GM20000 (cell line): ENCODE measurements around the gene MYO5B.

Source experiments
- DNase-seq: peaks from one replicate; pipeline ENCODE4 v3.0.0; 2012; ENCODE audit warnings: low spot score
- TF ChIP-seq, protein P1 (sequence below): IDR thresholded peaks from 2 replicates; pipeline ENCODE4 v1.5.1; 2012; ENCODE audit warnings: mild to moderate bottlenecking, control low read depth; ENCODE audit errors: extremely low read depth, missing control alignments

MYO5B gene

DNA sequence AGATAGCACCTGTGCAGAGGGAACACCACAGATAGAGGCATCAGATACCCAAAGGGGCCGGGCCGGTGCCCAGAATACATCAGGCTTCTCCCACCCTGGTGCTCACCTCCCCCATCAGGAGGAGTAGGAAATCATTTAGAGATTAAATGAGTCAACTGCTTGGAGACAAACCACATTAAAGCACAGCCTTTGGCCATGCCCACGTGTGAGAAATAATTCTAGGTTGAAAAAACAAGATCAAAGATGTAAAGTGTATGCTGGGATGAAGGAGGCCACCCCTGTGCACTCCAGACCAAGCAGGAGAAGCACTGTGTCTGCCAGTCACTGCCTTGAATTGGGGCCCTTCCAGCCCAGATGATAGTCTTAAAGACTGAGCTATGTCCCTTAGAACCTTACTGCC lies 228.9 kb downstream of the MYO5B start:
- DNase-seq, result no peak
- TF ChIP-seq, protein P1, sequence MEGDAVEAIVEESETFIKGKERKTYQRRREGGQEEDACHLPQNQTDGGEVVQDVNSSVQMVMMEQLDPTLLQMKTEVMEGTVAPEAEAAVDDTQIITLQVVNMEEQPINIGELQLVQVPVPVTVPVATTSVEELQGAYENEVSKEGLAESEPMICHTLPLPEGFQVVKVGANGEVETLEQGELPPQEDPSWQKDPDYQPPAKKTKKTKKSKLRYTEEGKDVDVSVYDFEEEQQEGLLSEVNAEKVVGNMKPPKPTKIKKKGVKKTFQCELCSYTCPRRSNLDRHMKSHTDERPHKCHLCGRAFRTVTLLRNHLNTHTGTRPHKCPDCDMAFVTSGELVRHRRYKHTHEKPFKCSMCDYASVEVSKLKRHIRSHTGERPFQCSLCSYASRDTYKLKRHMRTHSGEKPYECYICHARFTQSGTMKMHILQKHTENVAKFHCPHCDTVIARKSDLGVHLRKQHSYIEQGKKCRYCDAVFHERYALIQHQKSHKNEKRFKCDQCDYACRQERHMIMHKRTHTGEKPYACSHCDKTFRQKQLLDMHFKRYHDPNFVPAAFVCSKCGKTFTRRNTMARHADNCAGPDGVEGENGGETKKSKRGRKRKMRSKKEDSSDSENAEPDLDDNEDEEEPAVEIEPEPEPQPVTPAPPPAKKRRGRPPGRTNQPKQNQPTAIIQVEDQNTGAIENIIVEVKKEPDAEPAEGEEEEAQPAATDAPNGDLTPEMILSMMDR, result no peak

DNA sequence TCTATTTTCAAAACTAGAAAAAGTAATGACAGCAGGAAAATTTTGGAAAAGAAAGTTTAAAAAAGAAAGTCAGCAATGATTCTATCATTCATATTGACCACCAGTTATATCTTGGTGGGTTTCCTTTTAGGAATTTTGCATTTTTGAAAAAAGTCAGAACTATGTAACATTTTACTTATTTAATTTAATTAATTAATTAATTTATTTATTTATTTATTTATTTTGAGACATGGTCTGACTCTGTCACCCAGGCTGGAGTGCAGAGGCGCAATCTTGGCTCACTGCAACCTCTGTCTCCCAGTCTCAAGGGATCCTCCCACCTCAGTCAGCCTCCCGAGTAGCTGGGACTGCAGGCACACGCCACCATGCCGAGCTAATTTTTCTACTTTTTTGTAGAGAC lies 231.7 kb downstream of the MYO5B start:
- TF ChIP-seq, protein P1, result no peak
- no peak for DNase-seq

DNA sequence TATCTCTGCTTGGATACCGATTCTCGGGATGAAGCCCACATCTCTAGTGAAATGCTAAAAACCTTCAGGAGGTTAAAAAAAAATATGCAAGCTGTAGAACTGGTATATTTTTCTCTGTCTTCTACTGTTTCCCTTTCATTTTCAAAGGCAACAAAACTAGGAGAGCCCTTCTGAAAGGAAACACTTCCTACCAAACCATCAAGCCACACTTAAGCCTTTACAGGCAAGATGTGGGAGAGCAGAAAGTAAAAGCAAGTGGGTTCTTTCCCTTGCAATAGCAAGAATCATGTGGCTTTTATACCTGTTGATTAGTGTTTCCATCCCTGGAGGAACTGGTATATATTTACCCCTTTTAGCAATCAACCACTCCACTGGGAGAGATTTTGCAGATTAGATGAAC lies 233.7 kb downstream of the MYO5B start:
- DNase-seq, result no peak
- TF ChIP-seq, protein P1, result no peak

DNA sequence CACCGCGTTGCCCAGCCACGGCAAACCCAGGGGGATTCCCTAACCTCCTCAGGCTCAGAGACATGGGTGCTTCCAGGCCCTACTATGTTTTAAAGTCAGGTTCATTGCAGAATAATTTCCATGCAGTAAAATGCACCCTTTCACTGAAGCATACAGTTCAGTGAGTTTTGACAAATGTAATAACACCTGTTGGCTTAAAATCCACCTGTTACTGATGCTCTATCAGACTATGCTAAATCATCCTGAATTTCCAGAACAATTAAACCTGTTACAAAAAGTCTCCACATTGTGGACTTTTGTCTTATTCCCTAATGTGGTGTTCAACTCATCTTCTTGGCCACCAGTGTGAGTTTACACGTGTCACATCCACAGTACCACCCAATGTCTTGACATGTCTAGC lies 234.6 kb downstream of the MYO5B start:
- DNase-seq, result no peak
- TF ChIP-seq, protein P1, result no peak

DNA sequence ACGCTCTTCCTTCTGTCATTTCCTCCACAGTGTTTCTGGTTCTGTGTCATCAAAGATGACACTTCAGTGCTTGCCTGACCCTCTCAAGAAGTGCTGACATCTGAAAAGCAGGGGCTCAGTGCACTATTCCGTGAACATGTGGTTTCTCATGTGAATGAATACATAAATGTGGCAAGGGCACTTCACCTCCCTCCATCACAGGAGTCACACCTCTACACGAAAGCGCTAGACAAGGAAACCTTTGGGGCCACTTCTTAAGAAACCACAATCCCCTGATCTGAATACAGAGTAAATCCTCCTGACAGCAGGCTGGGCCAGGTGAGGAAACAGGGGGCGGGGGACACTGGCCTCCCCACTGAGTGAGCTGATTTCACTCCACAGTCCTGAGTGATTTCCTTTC lies 235.8 kb downstream of the MYO5B start:
- DNase-seq, result no peak
- TF ChIP-seq, protein P1, result no peak

DNA sequence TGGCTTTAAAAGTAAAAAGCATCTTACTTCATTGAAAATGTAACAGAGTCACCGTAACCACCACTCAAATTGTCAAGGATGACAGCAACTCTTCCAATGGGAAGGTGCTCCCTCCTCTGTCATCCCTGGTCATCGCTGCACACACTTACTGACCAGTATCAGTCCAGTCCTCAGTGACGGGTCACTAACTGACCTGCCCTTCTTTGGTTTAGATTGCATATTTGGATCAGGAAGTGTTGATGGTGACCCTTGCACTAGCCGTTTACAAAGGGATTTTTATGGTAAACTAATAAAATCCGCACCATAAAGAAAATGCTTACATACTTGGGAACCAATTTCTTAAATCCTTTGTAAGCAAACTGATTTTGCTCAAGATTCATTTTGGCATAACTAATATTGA lies 239.7 kb downstream of the MYO5B start:
- no peak for DNase-seq
- TF ChIP-seq, protein P1, result no peak

DNA sequence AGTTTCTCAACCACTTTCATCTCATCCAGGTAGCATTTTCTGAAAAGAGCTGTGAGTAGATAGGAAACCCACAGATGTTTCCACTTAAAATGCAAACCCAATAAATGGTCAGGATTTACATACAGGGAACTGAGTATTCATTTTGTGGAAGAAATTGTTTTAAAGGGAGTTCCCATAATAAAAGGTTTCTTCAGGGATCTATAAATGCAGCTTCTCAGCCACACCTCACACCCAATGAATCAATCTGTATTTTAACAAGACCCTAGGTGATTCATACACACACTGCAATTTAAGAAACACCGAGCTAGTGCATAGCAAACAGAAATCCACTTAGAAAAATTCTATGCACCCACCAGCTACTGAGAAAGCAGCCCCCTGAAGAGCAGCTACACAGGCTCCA lies 241.6 kb downstream of the MYO5B start:
- TF ChIP-seq, protein P1, result no peak
- no peak for DNase-seq

DNA sequence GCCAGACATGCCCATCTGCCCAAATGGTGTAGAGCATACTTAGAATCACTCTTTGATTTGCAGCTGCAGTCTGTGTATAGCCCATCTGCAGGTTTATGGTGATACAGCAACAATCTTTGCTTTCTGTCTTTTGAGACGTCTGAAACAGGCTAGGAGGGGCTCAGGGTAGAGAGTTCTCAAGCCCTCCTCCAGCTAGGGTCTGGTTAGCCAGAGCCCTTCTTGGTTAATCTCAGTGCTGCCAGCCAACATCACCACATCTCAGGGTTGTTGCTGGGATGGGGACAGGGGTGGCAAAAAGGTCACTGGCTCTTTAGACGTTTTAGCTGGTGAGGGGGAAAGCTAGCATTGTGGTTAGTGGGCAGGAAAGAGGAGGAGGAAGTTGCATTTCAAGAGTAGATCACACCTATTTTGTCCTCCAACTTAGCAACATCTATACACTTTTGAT lies 245.0 kb downstream of the MYO5B start:
- DNase-seq, result no peak
- TF ChIP-seq, protein P1, result no peak
